PC-3 (cell line): ENCODE data around the gene GBF1.

Source experiments
- CTCF ChIP-seq: fragments of 300-600 bp; sonication (generic); conservative IDR thresholded peaks from 2 replicates; pipeline ENCODE4 v1.5.1; 2017; ENCODE audit warnings: antibody characterized with exemption, low read depth, mild to moderate bottlenecking, low read length
- EZH2 ChIP-seq: fragments of 300-600 bp; sonication (generic); IDR thresholded peaks from one replicate; pipeline ENCODE4 v1.6.1; 2017; ENCODE audit warnings: antibody characterized with exemption, mild to moderate bottlenecking, low read length; ENCODE audit not compliant: unreplicated experiment
- EZH2phosphoT487 ChIP-seq: fragments of 300-600 bp; sonication (generic); IDR thresholded peaks from 2 replicates; pipeline ENCODE4 v1.6.1; 2018; ENCODE audit warnings: mild to moderate bottlenecking, antibody characterized with exemption, low read length, borderline replicate concordance

DNA sequence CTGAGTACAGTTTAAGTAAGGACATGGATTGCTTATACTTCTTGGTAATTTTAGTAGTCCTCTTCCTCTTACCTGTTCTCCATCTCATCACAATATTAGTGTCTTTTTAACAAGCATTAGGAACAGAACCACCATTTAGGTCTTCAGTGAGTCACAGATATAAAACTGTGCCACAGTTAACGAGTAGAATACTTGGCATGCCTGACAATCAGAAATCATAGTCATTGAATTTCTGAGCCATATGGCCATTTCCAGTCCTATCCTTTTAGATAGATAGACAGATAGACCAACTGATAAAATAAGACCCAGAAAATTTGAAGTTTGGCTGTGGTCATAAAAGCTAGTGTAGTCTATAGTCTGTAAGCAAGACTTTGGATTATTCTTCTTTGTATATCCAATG lies 71.1 kb downstream of the GBF1 start:
- no peak for TF ChIP-seq CTCF
- TF ChIP-seq EZH2phosphoT487 = no peak
- TF ChIP-seq EZH2 = no peak
